Inflammatory macrophage treated with lipopolysaccharide for 1 hour (primary cell): ENCODE results near the gene AGPAT4.
A peak's percentile ranks its signal among the peaks of the same experiment; 100 is the strongest.

Experiments used
- DNase-seq, 2 donors: peaks; one replicate each; pipeline ENCODE4 v3.0.0-alpha.2; 2020 to 2022

AGPAT4 gene

GRCh38 chr6:161162722-161163121 lies 111.1 kb downstream of the AGPAT4 start:
- DNase-seq: no peak

- no peak for DNase-seq
Measured at GRCh38 chr6:161161889-161162624, 111.8 kb downstream of the AGPAT4 start.

GRCh38 chr6:161161121-161161520 lies 112.7 kb downstream of the AGPAT4 start:
- no peak for DNase-seq

- no peak for DNase-seq
Measured at GRCh38 chr6:161154796-161155335, 119.0 kb downstream of the AGPAT4 start.

GRCh38 chr6:161153725-161154124 lies 120.1 kb downstream of the AGPAT4 start:
- DNase-seq: no peak

- no peak for DNase-seq
Measured at GRCh38 chr6:161152907-161153662, 120.8 kb downstream of the AGPAT4 start.

GRCh38 chr6:161152527-161152862 lies 121.4 kb downstream of the AGPAT4 start:
- DNase-seq: no peak

- no peak for DNase-seq
Measured at GRCh38 chr6:161151660-161152526, 122.0 kb downstream of the AGPAT4 start.

GRCh38 chr6:161151059-161151645 lies 122.7 kb downstream of the AGPAT4 start:
- DNase-seq: no peak

GRCh38 chr6:161150566-161150965 lies 123.3 kb downstream of the AGPAT4 start:
- no peak for DNase-seq

- no peak for DNase-seq
Measured at GRCh38 chr6:161150136-161150535, 123.7 kb downstream of the AGPAT4 start.

GRCh38 chr6:161143663-161144430 lies 130.0 kb downstream of the AGPAT4 start:
- DNase-seq: no peak

- DNase-seq: no peak
Measured at GRCh38 chr6:161142957-161143296, 130.9 kb downstream of the AGPAT4 start.

GRCh38 chr6:161141173-161141572 lies 132.7 kb downstream of the AGPAT4 start:
- no peak for DNase-seq

GRCh38 chr6:161140554-161140875 lies 133.3 kb downstream of the AGPAT4 start:
- DNase-seq: no peak

GRCh38 chr6:161139766-161140553 lies 133.9 kb downstream of the AGPAT4 start:
- DNase-seq: peak; percentile 32 to 60

GRCh38 chr6:161139304-161139765 lies 134.5 kb downstream of the AGPAT4 start:
- no peak for DNase-seq

GRCh38 chr6:161138543-161139303 lies 135.1 kb downstream of the AGPAT4 start:
- DNase-seq: no peak

GRCh38 chr6:161137839-161138542 lies 135.9 kb downstream of the AGPAT4 start:
- DNase-seq: no peak

- DNase-seq: no peak
Measured at GRCh38 chr6:161137320-161137719, 136.5 kb downstream of the AGPAT4 start.
